Ovary (tissue), 9 donors: ENCODE results near the gene KIF14. TPM values are rescaled to one million over a fixed set of nuclear protein-coding genes. Genes with fewer than 3 reads are reported as not detected.

Experiments
- DNase-seq, 5 donors: peaks; one replicate each; pipeline ENCODE4 v3.0.0-alpha.2; 2019 to 2020
- H3K27ac ChIP-seq, 2 donors: fragments of 200-600 bp; one replicate each; pipeline versions ENCODE4 v1.5.1 to v1.8.0; 2019 to 2022
- H3K27me3 ChIP-seq: fragments of 200-600 bp; one replicate; pipeline ENCODE4 v1.8.0; 2022
- H3K36me3 ChIP-seq: fragments of 200-600 bp; sonication (generic); one replicate; pipeline ENCODE4 v1.5.1; 2019
- H3K4me1 ChIP-seq: one replicate; pipeline ENCODE4 v1.8.1; 2013; ENCODE audit warnings: mild to moderate bottlenecking, moderate library complexity; ENCODE audit not compliant: insufficient read depth
- H3K4me3 ChIP-seq: fragments of 200-600 bp; sonication (generic); one replicate; pipeline ENCODE4 v1.5.1; 2017
- H3K9me3 ChIP-seq, 2 donors: fragments of 200-600 bp in 1 of 2; sonication (generic) in 1 of 2; one replicate each; pipeline versions ENCODE4 v1.5.1 to v1.8.1; 2013 to 2019; ENCODE audit warnings: mild to moderate bottlenecking in 1 of 2, moderate library complexity in 1 of 2
- EP300 ChIP-seq: sonication (generic); formaldehyde crosslinking; IDR thresholded peaks from one replicate; pipeline ENCODE4 v1.6.1; 2017; ENCODE audit warnings: antibody characterized with exemption
- POLR2A ChIP-seq: fragments of 450-650 bp; IDR thresholded peaks from one replicate; pipeline ENCODE4 v1.6.1; 2017; ENCODE audit warnings: antibody characterized with exemption, mild to moderate bottlenecking, moderate library complexity
- WGBS, 3 donors: extraction: QIAGEN DNeasy Blood & Tissue Kit in 1 of 3; methylation state at CpG; one replicate each; pipeline versions ENCODE4 v1.1.5 to v1.1.7; 2013 to 2017; 5-methylcytosine and 5-hydroxymethylcytosine counted together
- intact Hi-C, 4 donors: fragments of 100-400 bp; cut with DNase I; formaldehyde crosslinking; loops; one replicate each; pipeline versions ENCODE4 v1.11.0 to v1.15.1; 2022 to 2023
- polyA plus RNA-seq, 2 donors: library from polyadenylated mRNA; stranded (reverse); fragments of 200-250 nt in 1 of 2; fragments of 350-450 nt in 1 of 2; fragmentation: Illumina TruSeq in 1 of 2; extraction: RNeasy Lipid Tissue Mini Kit (QIAGEN cat#74804) in 1 of 2; gene quantifications; one replicate each; pipeline ENCODE4 v1.2.3, GENCODE V29; 2013 to 2014
- total RNA-seq, 7 donors: library from RNA; depleted of rRNA in 2 of 7; stranded (reverse); fragments of >200 nt in 2 of 7; fragmentation: NEBNext Ultra II Directional in 3 of 7; extraction: Animal tissue kit (Norgen Biotek cat#: 25700) in 3 of 7; gene quantifications; one replicate each; pipeline versions ENCODE4 v1.1.0 to v1.2.4, GENCODE V29; 2016 to 2023
- TF ChIP-seq, protein P1 (sequence below), 3 donors: fragments of 450-650 bp in 2 of 3; fragments of 200-600 bp in 1 of 3; IDR thresholded peaks; one replicate each; pipeline versions ENCODE4 v1.5.1 to v1.8.0; 2016 to 2022; ENCODE audit warnings: antibody characterized with exemption in 3 of 3, mild to moderate bottlenecking in 1 of 3
- donor health status: DM: no; HTN: no; CAD: no; lungs with moderate emphysema.
- donor health status: DM: no; HTN: no; CAD: no.
- donor health status: Bipolar disorder and iron deficiency.
- donor health status: DM: yes; HTN: yes; CAD: no.
- donor health status: DM: no; HTN: no; CAD: no.
- donor health status: DM: yes; HTN: yes; CAD: no.

The KIF14 gene
- total and polyA plus RNA-seq, 9 donors: 0.03 to 0.40 (median 0.11) TPM; not detected in 2

DNA sequence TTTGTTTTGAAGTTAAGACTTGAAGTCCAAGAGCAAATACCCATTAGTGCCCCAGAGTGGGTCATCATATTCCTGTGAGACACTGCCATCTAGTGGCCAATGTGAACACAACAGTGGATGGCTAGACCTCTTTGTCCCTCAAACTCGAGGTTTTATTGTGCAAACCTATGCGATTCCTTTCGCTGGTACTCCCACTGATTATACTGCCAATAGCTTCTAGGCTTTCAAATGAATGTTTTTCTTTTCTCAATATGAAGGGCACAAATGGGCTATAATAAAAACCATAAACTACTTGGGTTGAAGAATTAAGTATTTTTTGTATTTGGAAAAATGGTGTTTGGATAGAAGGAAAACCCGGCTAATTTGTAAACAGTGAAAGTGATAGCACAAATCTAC, 110.3 kb downstream of the KIF14 start:
- Histone ChIP-seq H3K4me1 (no peaks in the 10 kb centered on the region), H3K27me3 (no peaks in the 10 kb centered on the region), H3K36me3 (no peaks in the 10 kb centered on the region), H3K4me3 (no peak overlapping the region), H3K9me3 (no peaks in the 10 kb centered on the region), H3K27ac (no peak overlapping the region)
- DNase-seq: peak; percentile 21 to 61 (median 40)
- intact Hi-C loops: loop anchor here in 1 of 4 donors (10.0 kb wide), 1 partner anchor 835 kb away; no protein-coding TSS in a partner anchor
- TF ChIP-seq POLR2A: no peak
- TF ChIP-seq, protein P1, sequence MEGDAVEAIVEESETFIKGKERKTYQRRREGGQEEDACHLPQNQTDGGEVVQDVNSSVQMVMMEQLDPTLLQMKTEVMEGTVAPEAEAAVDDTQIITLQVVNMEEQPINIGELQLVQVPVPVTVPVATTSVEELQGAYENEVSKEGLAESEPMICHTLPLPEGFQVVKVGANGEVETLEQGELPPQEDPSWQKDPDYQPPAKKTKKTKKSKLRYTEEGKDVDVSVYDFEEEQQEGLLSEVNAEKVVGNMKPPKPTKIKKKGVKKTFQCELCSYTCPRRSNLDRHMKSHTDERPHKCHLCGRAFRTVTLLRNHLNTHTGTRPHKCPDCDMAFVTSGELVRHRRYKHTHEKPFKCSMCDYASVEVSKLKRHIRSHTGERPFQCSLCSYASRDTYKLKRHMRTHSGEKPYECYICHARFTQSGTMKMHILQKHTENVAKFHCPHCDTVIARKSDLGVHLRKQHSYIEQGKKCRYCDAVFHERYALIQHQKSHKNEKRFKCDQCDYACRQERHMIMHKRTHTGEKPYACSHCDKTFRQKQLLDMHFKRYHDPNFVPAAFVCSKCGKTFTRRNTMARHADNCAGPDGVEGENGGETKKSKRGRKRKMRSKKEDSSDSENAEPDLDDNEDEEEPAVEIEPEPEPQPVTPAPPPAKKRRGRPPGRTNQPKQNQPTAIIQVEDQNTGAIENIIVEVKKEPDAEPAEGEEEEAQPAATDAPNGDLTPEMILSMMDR (IDR thresholded peaks at IDR 0.05): peak; percentile 48 to 70 (median 58)
- WGBS, 3 donors: 5 to 11% (median 7%) methylated on average over 4 of the region's 4 CpGs

DNA sequence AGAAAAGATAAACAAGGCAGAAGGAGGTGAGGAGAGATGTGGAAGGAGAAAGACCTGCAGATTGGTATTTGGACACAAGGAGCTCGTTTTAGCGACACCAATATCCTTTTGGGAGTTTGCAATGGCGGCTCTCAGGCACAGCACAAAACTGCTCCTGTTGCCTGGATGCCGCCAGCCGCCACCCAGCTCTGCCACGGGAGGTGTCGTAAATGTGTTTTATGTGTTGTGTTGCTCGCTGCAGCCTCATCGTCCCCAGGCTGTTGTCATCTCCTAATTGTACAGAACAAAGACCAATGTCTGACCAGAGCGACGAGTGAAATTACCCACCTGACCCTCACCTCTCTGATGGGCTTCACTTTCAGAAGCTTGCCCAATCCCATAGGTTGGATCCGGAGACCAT, 114.1 kb downstream of the KIF14 start:
- no peak overlapping the region for H3K27ac ChIP-seq
- no peak for TF ChIP-seq POLR2A
- TF ChIP-seq, protein P1 (IDR thresholded peaks at IDR 0.05): no peak
- no peak for TF ChIP-seq EP300
- intact Hi-C loops: loop anchor here in 1 of 4 donors (5.0 to 10.0 kb wide), 2 partner anchors 222 to 991 kb away; no protein-coding TSS in a partner anchor
- H3K36me3 ChIP-seq: no peaks in the 10 kb centered on the region
- H3K4me1 ChIP-seq: no peaks in the 10 kb centered on the region
- DNase-seq: no peak
- H3K27me3 ChIP-seq: no peaks in the 10 kb centered on the region
- no peaks in the 10 kb centered on the region for H3K9me3 ChIP-seq
- WGBS, 3 donors: 65 to 68% (median 66%) methylated on average over 12 of the region's 12 CpGs
- no peak overlapping the region for H3K4me3 ChIP-seq

DNA sequence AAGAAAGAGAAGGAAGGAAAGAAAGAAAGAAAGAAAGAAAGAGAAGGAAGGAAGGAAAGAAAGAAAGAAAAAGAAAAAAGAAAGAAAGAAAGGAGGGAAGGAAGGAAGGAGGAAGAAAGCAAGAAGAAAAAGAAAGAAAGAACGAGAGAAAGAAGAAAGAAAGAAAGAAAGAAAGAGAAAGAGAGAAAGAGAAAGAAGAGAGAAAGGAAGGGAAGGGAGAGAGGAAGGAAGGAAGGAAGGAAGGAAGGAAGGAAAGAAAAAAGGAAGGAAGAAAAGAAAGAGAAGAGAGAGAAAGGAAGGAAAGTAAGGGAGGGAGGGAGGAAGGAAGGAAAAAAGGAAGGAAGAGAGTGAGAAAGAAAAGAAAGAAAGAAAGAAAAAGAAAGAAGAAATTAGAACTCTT, 115.3 kb downstream of the KIF14 start:
- DNase-seq: no peak
- no peaks in the 10 kb centered on the region for H3K36me3 ChIP-seq
- no peak for TF ChIP-seq POLR2A
- TF ChIP-seq, protein P1 (IDR thresholded peaks at IDR 0.05): no peak
- no peak for TF ChIP-seq EP300
- no peaks in the 10 kb centered on the region for H3K4me1 ChIP-seq
- no peaks in the 10 kb centered on the region for H3K9me3 ChIP-seq
- intact Hi-C loops: loop anchor here in 1 of 4 donors (5.0 to 10.0 kb wide), 2 partner anchors 220 to 992 kb away; no protein-coding TSS in a partner anchor
- H3K27ac ChIP-seq: no peak overlapping the region
- H3K27me3 ChIP-seq: no peaks in the 10 kb centered on the region
- no peak overlapping the region for H3K4me3 ChIP-seq
- WGBS, 3 donors: 71 to 95% (median 92%) methylated on average over 1 of the region's 1 CpG

Other genes with a start within 250 kb of the KIF14 start
- gene ZNF281, start 210.7 kb downstream of the KIF14 start, total RNA-seq: 10 to 100 TPM in 4 of 7 donors, 1 to 10 TPM in 3; 8.3 to 12.4 (median 10.7) TPM
- gene ZNF281, start 210.7 kb downstream of the KIF14 start, polyA plus RNA-seq: 10 to 100 TPM in 1 of 2 donors, 1 to 10 TPM in 1; 3.7 to 11.2 TPM
- gene DDX59, start 49.2 kb upstream of the KIF14 start, total RNA-seq: 10 to 100 TPM; 16.4 to 25.6 (median 19.5) TPM
- gene DDX59, start 49.2 kb upstream of the KIF14 start, polyA plus RNA-seq: 10 to 100 TPM; 17.6 to 29.1 TPM
- gene CAMSAP2, start 118.1 kb upstream of the KIF14 start, total RNA-seq: 10 to 100 TPM; 25.8 to 44.5 (median 38.7) TPM
- 10 to 100 TPM; 14.5 to 26.7 TPM for gene CAMSAP2, start 118.1 kb upstream of the KIF14 start, polyA plus RNA-seq